ENCODE measurements around the gene TSNAX.
A peak's percentile ranks its signal among the peaks of the same experiment; 100 is the strongest.

- no peak for TF ChIP-seq EZH2 (optimal IDR thresholded peaks at IDR 0.05; ENCODE audit: low read depth, low read length)
- TF ChIP-seq, protein P1, sequence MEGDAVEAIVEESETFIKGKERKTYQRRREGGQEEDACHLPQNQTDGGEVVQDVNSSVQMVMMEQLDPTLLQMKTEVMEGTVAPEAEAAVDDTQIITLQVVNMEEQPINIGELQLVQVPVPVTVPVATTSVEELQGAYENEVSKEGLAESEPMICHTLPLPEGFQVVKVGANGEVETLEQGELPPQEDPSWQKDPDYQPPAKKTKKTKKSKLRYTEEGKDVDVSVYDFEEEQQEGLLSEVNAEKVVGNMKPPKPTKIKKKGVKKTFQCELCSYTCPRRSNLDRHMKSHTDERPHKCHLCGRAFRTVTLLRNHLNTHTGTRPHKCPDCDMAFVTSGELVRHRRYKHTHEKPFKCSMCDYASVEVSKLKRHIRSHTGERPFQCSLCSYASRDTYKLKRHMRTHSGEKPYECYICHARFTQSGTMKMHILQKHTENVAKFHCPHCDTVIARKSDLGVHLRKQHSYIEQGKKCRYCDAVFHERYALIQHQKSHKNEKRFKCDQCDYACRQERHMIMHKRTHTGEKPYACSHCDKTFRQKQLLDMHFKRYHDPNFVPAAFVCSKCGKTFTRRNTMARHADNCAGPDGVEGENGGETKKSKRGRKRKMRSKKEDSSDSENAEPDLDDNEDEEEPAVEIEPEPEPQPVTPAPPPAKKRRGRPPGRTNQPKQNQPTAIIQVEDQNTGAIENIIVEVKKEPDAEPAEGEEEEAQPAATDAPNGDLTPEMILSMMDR (IDR thresholded peaks at IDR 0.05; ENCODE audit: low read length) = peak; percentile 82
Observed at GRCh38 chr1:231603598-231604275, 75.3 kb downstream of the TSNAX start.

Measured in MM.1S (cell line).